Liver (tissue), 3 donors: ENCODE data around the gene SLC5A1.

ENCODE experiments used
- ATF3 ChIP-seq: IDR thresholded peaks from 2 replicates; pipeline ENCODE4 v1.6.1; 2016; ENCODE audit warnings: antibody characterized with exemption
- MAX ChIP-seq: IDR thresholded peaks from 2 replicates; pipeline ENCODE4 v1.6.1; 2016; ENCODE audit warnings: antibody characterized with exemption
- RAD21 ChIP-seq, 2 donors: IDR thresholded peaks; 2 replicates each; pipeline ENCODE4 v1.6.1; 2016; ENCODE audit warnings: antibody characterized with exemption in 2 of 2, mild to moderate bottlenecking in 2 of 2
- SP1 ChIP-seq: IDR thresholded peaks from 2 replicates; pipeline ENCODE4 v1.6.1; 2018; ENCODE audit warnings: antibody characterized with exemption, mild to moderate bottlenecking
- YY1 ChIP-seq: IDR thresholded peaks from 2 replicates; pipeline ENCODE4 v1.6.1; 2016; ENCODE audit warnings: antibody characterized with exemption, mild to moderate bottlenecking
- TF ChIP-seq, protein P1 (sequence below): IDR thresholded peaks from 2 replicates; pipeline ENCODE4 v1.6.1; 2016; ENCODE audit warnings: antibody characterized with exemption, mild to moderate bottlenecking
- TF ChIP-seq, protein P2 (sequence below): fragments of 150-350 bp; IDR thresholded peaks from 2 replicates; pipeline ENCODE4 v1.5.1; 2017; ENCODE audit warnings: improper control_type of control experiment, low read depth, low read length; ENCODE audit not compliant: missing input control
- donor health status: healthy.
- donor health status: healthy.

- TF ChIP-seq YY1 (no peak), MAX (no peak), RAD21 (IDR thresholded peaks at IDR 0.05) (no peak), ATF3 (no peak), SP1 (no peak)
- TF ChIP-seq, protein P1, sequence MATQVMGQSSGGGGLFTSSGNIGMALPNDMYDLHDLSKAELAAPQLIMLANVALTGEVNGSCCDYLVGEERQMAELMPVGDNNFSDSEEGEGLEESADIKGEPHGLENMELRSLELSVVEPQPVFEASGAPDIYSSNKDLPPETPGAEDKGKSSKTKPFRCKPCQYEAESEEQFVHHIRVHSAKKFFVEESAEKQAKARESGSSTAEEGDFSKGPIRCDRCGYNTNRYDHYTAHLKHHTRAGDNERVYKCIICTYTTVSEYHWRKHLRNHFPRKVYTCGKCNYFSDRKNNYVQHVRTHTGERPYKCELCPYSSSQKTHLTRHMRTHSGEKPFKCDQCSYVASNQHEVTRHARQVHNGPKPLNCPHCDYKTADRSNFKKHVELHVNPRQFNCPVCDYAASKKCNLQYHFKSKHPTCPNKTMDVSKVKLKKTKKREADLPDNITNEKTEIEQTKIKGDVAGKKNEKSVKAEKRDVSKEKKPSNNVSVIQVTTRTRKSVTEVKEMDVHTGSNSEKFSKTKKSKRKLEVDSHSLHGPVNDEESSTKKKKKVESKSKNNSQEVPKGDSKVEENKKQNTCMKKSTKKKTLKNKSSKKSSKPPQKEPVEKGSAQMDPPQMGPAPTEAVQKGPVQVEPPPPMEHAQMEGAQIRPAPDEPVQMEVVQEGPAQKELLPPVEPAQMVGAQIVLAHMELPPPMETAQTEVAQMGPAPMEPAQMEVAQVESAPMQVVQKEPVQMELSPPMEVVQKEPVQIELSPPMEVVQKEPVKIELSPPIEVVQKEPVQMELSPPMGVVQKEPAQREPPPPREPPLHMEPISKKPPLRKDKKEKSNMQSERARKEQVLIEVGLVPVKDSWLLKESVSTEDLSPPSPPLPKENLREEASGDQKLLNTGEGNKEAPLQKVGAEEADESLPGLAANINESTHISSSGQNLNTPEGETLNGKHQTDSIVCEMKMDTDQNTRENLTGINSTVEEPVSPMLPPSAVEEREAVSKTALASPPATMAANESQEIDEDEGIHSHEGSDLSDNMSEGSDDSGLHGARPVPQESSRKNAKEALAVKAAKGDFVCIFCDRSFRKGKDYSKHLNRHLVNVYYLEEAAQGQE = no peak
- TF ChIP-seq, protein P2, sequence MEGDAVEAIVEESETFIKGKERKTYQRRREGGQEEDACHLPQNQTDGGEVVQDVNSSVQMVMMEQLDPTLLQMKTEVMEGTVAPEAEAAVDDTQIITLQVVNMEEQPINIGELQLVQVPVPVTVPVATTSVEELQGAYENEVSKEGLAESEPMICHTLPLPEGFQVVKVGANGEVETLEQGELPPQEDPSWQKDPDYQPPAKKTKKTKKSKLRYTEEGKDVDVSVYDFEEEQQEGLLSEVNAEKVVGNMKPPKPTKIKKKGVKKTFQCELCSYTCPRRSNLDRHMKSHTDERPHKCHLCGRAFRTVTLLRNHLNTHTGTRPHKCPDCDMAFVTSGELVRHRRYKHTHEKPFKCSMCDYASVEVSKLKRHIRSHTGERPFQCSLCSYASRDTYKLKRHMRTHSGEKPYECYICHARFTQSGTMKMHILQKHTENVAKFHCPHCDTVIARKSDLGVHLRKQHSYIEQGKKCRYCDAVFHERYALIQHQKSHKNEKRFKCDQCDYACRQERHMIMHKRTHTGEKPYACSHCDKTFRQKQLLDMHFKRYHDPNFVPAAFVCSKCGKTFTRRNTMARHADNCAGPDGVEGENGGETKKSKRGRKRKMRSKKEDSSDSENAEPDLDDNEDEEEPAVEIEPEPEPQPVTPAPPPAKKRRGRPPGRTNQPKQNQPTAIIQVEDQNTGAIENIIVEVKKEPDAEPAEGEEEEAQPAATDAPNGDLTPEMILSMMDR = no peak
Observed at GRCh38 chr22:32142600-32142999, 99.5 kb downstream of the SLC5A1 start.
